CD4-positive, alpha-beta memory T cell (primary cell): ENCODE measurements around the gene TXNL4B. TPM values are rescaled to one million over a fixed set of nuclear protein-coding genes. Genes with fewer than 3 reads are reported as not detected.
A peak's percentile ranks its signal among the peaks of the same experiment; 100 is the strongest.

Experiments used
- CTCF ChIA-PET: fragments of 350-600 bp; sonication (Branson Sonifier 250); formaldehyde crosslinking; loops from one replicate; lab custom pipeline; 2021; ENCODE audit warnings: inconsistent platforms; ENCODE audit not compliant: partially characterized antibody; lab: Charles Lee
- POLR2A ChIA-PET: fragments of 350-600 bp; sonication (Branson Sonifier 250); formaldehyde crosslinking; loops from one replicate; lab custom pipeline; 2021; ENCODE audit not compliant: partially characterized antibody; lab: Charles Lee
- DNase-seq, 5 donors: peaks; one replicate each; pipeline versions ENCODE4 v3.0.0 to v3.0.0-alpha.2; 2020 to 2022; ENCODE audit warnings: mixed read lengths in 1 of 5
- H3K27ac ChIP-seq: one replicate; pipeline ENCODE4 v1.7.0; 2013; ENCODE audit warnings: low read depth, low read length
- H3K27me3 ChIP-seq: 2 replicates; pipeline ENCODE4 v1.7.0; 2013; ENCODE audit warnings: mild to moderate bottlenecking, low read length, moderate library complexity; ENCODE audit not compliant: insufficient read depth
- H3K36me3 ChIP-seq: 2 replicates; pipeline ENCODE4 v1.7.0; 2013; ENCODE audit warnings: mild to moderate bottlenecking, low read length, moderate library complexity; ENCODE audit not compliant: insufficient read depth
- H3K4me1 ChIP-seq: 2 replicates; pipeline ENCODE4 v1.7.0; 2013; ENCODE audit warnings: mild to moderate bottlenecking, low read length, moderate library complexity; ENCODE audit not compliant: insufficient read depth
- H3K4me3 ChIP-seq, 2 donors: one replicate each; pipeline ENCODE4 v1.7.0; 2013; ENCODE audit warnings: low read length in 2 of 2, mild to moderate bottlenecking in 1 of 2
- H3K9me3 ChIP-seq, 2 donors: one replicate each; pipeline ENCODE4 v1.7.0; 2013; ENCODE audit warnings: low read length in 2 of 2, control low read depth in 1 of 2; ENCODE audit not compliant: control insufficient read depth in 1 of 2
- H3K27ac Mint-ChIP-seq, 7 donors: one replicate each; pipeline ENCODE4 v1.8.0; 2020 to 2021; ENCODE audit warnings: mixed read lengths in 7 of 7, mild to moderate bottlenecking in 6 of 7, inconsistent platforms in 3 of 7, moderate library complexity in 3 of 7
- H3K27me3 Mint-ChIP-seq, 2 donors: one replicate each; pipeline ENCODE4 v1.8.0; 2020 to 2021; ENCODE audit warnings: mixed read lengths in 2 of 2
- H3K36me3 Mint-ChIP-seq, 2 donors: one replicate each; pipeline ENCODE4 v1.8.0; 2020 to 2021; ENCODE audit warnings: mixed read lengths in 2 of 2, inconsistent platforms in 1 of 2, mild to moderate bottlenecking in 1 of 2
- H3K4me1 Mint-ChIP-seq, 4 donors: one replicate each; pipeline ENCODE4 v1.8.0; 2020 to 2021; ENCODE audit warnings: mixed read lengths in 4 of 4, mild to moderate bottlenecking in 1 of 4
- H3K4me3 Mint-ChIP-seq, 8 donors: one replicate each; pipeline ENCODE4 v1.8.0; 2020 to 2021; ENCODE audit warnings: mixed read lengths in 8 of 8, mild to moderate bottlenecking in 7 of 8, moderate library complexity in 6 of 8, inconsistent platforms in 3 of 8
- H3K9me3 Mint-ChIP-seq, 8 donors: one replicate each; pipeline ENCODE4 v1.8.0; 2020 to 2021; ENCODE audit warnings: mixed read lengths in 8 of 8, mild to moderate bottlenecking in 5 of 8, inconsistent platforms in 3 of 8, moderate library complexity in 1 of 8
- intact Hi-C: fragments of 100-400 bp; cut with micrococcal nuclease; formaldehyde crosslinking; loops from one replicate; pipeline ENCODE4 v1.15.1; 2023
- polyA plus RNA-seq, 2 donors: library from polyadenylated mRNA; unstranded; fragments of 300-500 nt; fragmentation: Illumina TruSeq; gene quantifications; one replicate each; pipeline ENCODE4 v1.2.3, GENCODE V29; 2021
- total RNA-seq, 2 experiments: library from RNA; stranded (reverse); gene quantifications; one replicate each; pipeline ENCODE4 v1.2.3, GENCODE V29; 2021

Gene TXNL4B
- total and polyA plus RNA-seq, 4 experiments from 2014 or later: 11.3 to 26.1 (median 18.1) TPM

DNA sequence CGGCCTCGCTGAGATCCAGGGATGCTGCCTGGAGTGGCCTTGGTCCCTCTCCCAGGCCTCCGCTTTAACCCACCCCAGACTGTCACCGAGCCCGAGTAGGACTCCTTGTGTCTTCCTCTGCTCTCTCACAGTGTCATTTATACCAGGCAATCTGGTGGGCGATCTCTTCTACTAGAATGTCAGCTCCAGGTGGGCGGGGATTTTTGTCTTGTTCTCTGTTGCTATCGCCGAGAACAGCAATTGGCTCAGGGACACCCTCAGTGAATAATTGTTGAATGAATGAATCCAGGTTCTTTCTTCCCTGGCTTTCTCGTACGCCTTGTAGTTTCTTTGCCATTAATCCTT lies 818 bp upstream of the TXNL4B start:
- Histone ChIP-seq H3K36me3 (peaks cover 46% of the 10 kb centered on the region), H3K4me3 (peak overlapping the region; percentile 82 to 88), H3K4me1 (peaks cover 43% of the 10 kb centered on the region), H3K27me3 (no peaks in the 10 kb centered on the region), H3K9me3 (no peaks in the 10 kb centered on the region), H3K27ac (peak overlapping the region; percentile 90)
- POLR2A ChIA-PET: interaction anchor here (0.6 to 2.2 kb wide), 5 partner anchors 9 to 610 kb away, joined by 3 to 9 read pairs (median 3); no protein-coding TSS in a partner anchor
- peaks cover 45 to 70% of the 10 kb centered on the region in 2 donors for H3K36me3 Mint-ChIP-seq
- CTCF ChIA-PET: interaction anchor here (0.7 kb wide), 1 partner anchor 529 kb away, joined by 3 read pairs; no protein-coding TSS in a partner anchor
- H3K9me3 Mint-ChIP-seq: no peaks in the 10 kb centered on the region
- H3K27me3 Mint-ChIP-seq: no peaks in the 10 kb centered on the region
- peak overlapping the region; percentile 90 to 100 (median 100) for H3K27ac Mint-ChIP-seq
- intact Hi-C loops: loop anchor here (5.0 to 10.0 kb wide), 3 partner anchors 369 to 573 kb away; partner anchors contain the start of gene PHLPP2
- peak in 1 of 5 donors; percentile 48 for DNase-seq
- peak overlapping the region; percentile 97 to 100 (median 100) for H3K4me3 Mint-ChIP-seq
- peaks cover 39 to 58% (median 47%) of the 10 kb centered on the region in 4 donors for H3K4me1 Mint-ChIP-seq

DNA sequence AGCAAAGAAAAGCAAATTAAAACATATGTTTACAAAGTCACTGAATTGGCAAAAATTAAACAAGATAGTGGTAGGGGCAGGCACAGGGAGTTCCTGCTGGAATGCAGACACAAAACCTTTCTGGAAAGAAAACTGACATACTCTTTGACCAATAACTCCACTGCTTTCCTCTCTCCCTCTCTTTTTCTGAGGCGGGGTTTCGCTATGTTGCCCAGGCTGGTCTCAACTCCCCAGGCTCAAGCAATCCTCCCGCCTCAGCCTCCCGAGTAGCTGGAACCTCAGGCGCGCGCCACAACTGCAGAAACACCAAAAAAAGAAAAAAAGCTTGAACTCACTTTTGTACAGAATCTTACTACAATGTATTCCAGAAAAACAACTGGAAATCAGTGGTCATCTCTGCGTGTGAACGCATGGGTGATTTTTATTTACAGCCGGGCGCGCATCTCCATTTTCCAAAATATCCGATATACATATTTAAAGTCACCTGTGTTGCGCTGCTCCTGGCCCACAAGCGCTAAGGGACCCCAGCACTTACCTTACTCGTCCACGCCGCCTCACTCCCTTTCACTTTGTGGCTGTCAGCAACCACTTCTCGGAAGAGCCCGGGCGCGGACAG lies 480 bp downstream of the TXNL4B start:
- Mint-ChIP-seq H3K27me3 (no peaks in the 10 kb centered on the region), H3K36me3 (peaks cover 45 to 70% of the 10 kb centered on the region in 2 donors), H3K4me1 (peaks cover 39 to 62% (median 47%) of the 10 kb centered on the region in 4 donors), H3K4me3 (peak overlapping the region; percentile 97 to 100 (median 100)), H3K27ac (peak overlapping the region; percentile 90 to 100 (median 100)), H3K9me3 (no peaks in the 10 kb centered on the region)
- H3K27ac ChIP-seq: peak overlapping the region; percentile 90
- H3K36me3 ChIP-seq: peaks cover 46% of the 10 kb centered on the region
- no peaks in the 10 kb centered on the region for H3K9me3 ChIP-seq
- no peaks in the 10 kb centered on the region for H3K27me3 ChIP-seq
- intact Hi-C loops: loop anchor here (1.0 to 10.0 kb wide), 5 partner anchors 85 to 574 kb away; partner anchors contain the start of genes DHODH, IST1 and PHLPP2
- no peak for DNase-seq
- peaks cover 43% of the 10 kb centered on the region for H3K4me1 ChIP-seq
- ChIA-PET POLR2A (interaction anchor here (0.7 to 2.2 kb wide), 4 partner anchors 210 to 609 kb away, joined by 4 to 9 read pairs (median 7); partner anchors contain the start of gene ZNF821), CTCF (interaction anchor here (0.6 to 1.6 kb wide), 4 partner anchors 15 to 211 kb away, joined by 3 to 4 read pairs (median 4); no protein-coding TSS in a partner anchor)
- peak overlapping the region; percentile 82 to 88 for H3K4me3 ChIP-seq

DNA sequence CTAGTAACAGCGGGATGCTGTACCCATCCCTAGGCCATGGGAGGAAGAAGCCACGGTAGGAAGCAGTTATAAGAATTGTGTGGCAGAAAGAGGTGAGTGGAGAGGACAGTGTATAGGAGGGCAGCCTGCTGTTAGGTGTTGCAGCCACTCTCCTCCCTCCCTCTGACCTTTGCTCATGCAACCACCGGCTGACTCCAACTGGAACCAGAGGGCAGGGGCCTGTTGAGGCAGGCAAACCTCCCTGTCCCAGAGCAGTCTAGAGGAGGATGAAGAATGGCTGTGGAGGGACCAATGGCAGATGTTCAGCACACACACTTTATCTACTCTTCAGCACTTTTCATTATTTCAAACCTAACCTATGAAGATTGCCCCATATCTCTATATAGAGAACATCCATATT lies 2.2 kb downstream of the TXNL4B start:
- ChIA-PET CTCF (no interaction called here), POLR2A (no interaction called here)
- H3K27ac ChIP-seq: no peak overlapping the region
- Mint-ChIP-seq H3K9me3 (no peaks in the 10 kb centered on the region), H3K27ac (peak overlapping the region in 5 of 7 donors; percentile 3 to 90 (median 30)), H3K4me1 (peaks cover 34 to 62% (median 45%) of the 10 kb centered on the region in 4 donors), H3K36me3 (peaks cover 39 to 66% of the 10 kb centered on the region in 2 donors), H3K27me3 (no peaks in the 10 kb centered on the region), H3K4me3 (peak overlapping the region in 7 of 8 donors; percentile 27 to 100 (median 71))
- intact Hi-C loops: loop anchor here (5.0 to 10.0 kb wide), 3 partner anchors 366 to 576 kb away; partner anchors contain the start of gene PHLPP2
- peaks cover 42% of the 10 kb centered on the region for H3K36me3 ChIP-seq
- peaks cover 43% of the 10 kb centered on the region for H3K4me1 ChIP-seq
- H3K27me3 ChIP-seq: no peaks in the 10 kb centered on the region
- DNase-seq: no peak
- H3K4me3 ChIP-seq: no peak overlapping the region
- no peaks in the 10 kb centered on the region for H3K9me3 ChIP-seq

DNA sequence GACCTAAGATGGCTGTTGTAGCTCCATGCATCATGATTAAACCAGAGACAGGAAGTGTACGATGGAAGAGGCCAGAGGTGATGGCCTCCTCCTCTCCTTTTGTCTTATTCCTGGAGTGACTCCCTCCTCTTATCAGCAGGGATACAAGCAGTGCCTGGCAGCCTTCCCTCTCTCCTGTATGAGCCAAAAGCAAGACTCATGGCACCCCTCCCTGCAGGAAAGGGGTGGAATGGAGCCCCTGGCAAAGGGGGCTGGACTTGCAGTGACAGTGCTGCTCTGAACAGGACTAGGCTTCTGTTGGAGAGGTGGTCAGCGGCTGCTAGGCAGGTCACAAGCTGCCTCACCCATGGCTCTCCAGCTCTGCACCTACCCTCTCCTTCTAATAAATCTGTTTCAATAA lies 8.4 kb downstream of the TXNL4B start:
- ChIA-PET CTCF (no interaction called here), POLR2A (no interaction called here)
- Mint-ChIP-seq H3K27ac (no peak overlapping the region), H3K36me3 (peaks cover 44 to 54% of the 10 kb centered on the region in 2 donors), H3K27me3 (no peaks in the 10 kb centered on the region), H3K9me3 (peaks cover 0 to 13% (median 5%) of the 10 kb centered on the region in 8 donors), H3K4me3 (no peak overlapping the region), H3K4me1 (peaks cover 0 to 6% (median 2%) of the 10 kb centered on the region in 4 donors)
- Histone ChIP-seq H3K4me3 (no peak overlapping the region), H3K9me3 (peaks cover 0 to 5% of the 10 kb centered on the region in 2 donors), H3K27ac (no peak overlapping the region), H3K27me3 (no peaks in the 10 kb centered on the region), H3K36me3 (peaks cover 36% of the 10 kb centered on the region), H3K4me1 (no peaks in the 10 kb centered on the region)
- intact Hi-C loops: no loop called here
- DNase-seq: no peak

DNA sequence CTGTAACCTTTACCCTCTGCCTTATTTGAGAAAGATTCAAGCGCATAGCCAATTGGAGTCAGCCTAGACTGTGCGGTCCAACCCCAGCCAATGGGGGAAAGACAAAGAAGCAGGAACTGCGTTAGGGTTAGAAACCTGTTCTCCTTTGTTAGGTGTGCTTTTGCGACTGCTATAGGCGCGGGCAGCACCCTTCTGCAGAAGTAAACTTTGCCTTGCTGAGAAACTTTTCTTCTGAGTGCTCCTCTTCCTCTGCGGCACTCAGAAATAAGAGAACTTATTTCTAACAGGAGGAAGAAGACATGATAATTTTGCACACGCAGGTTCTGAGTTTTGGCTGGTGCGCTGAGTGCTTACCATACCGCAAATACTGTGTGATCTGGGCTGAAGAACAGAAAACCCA lies 9.0 kb downstream of the TXNL4B start:
- Histone ChIP-seq H3K27me3 (no peaks in the 10 kb centered on the region), H3K9me3 (peaks cover 0 to 5% of the 10 kb centered on the region in 2 donors), H3K27ac (no peak overlapping the region), H3K4me1 (no peaks in the 10 kb centered on the region), H3K4me3 (no peak overlapping the region), H3K36me3 (peaks cover 30% of the 10 kb centered on the region)
- Mint-ChIP-seq H3K4me1 (peaks cover 0 to 6% (median 2%) of the 10 kb centered on the region in 4 donors), H3K9me3 (peaks cover 0 to 13% (median 5%) of the 10 kb centered on the region in 8 donors), H3K36me3 (peaks cover 43 to 48% of the 10 kb centered on the region in 2 donors), H3K4me3 (no peak overlapping the region), H3K27me3 (no peaks in the 10 kb centered on the region), H3K27ac (no peak overlapping the region)
- ChIA-PET POLR2A (no interaction called here), CTCF (no interaction called here)
- DNase-seq: no peak
- intact Hi-C loops: no loop called here

DNA sequence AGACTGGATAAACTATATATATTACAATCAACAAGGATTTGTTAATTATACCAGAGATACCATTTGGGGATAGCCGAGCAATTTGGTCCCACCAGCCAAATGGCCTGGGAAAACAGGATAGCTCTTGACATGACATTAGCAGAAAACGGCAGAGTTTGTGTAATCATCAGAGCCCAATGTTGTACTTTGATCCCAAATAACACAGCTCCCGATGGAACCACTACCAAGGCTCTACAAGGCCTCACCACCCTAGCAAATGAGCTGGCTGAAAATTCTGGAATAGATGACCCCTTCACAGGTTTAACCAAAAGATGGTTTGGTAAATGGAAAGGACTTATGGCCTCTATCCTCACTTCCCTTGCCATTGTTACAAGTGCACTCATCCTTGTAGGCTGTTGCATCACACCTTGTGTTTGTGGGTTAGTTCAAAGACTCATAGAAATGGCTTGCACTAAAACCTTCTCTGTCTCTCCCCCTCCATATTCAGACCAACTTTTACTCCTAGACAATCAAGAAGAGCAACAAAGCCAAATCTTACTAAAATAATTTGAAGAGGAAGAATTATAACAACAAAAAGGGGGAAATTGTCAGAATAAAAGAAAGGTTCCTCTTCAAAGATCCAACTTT lies 9.5 kb downstream of the TXNL4B start:
- H3K4me1 Mint-ChIP-seq: peaks cover 0 to 4% (median under 1%) of the 10 kb centered on the region in 4 donors
- Histone ChIP-seq H3K27me3 (no peaks in the 10 kb centered on the region), H3K36me3 (peaks cover 25% of the 10 kb centered on the region), H3K4me3 (no peak overlapping the region), H3K27ac (no peak overlapping the region), H3K4me1 (no peaks in the 10 kb centered on the region), H3K9me3 (peaks cover 0 to 5% of the 10 kb centered on the region in 2 donors)
- no peak for DNase-seq
- POLR2A ChIA-PET: no interaction called here
- H3K4me3 Mint-ChIP-seq: no peak overlapping the region
- H3K27ac Mint-ChIP-seq: no peak overlapping the region
- no peaks in the 10 kb centered on the region for H3K27me3 Mint-ChIP-seq
- intact Hi-C loops: no loop called here
- CTCF ChIA-PET: interaction anchor here (1.2 kb wide), 1 partner anchor 10 kb away, joined by 3 read pairs; no protein-coding TSS in a partner anchor
- peaks cover 0 to 13% (median 5%) of the 10 kb centered on the region in 8 donors for H3K9me3 Mint-ChIP-seq
- peaks cover 37 to 42% of the 10 kb centered on the region in 2 donors for H3K36me3 Mint-ChIP-seq
